CD8-positive, alpha-beta memory T cell (primary cell): ENCODE data around the gene KRTAP10-12. TPM values are rescaled to one million over a fixed set of nuclear protein-coding genes. Genes with fewer than 3 reads are reported as not detected.
A peak's percentile ranks its signal among the peaks of the same experiment; 100 is the strongest.

ENCODE experiments used
- CTCF ChIA-PET: fragments of 350-600 bp; sonication (Branson Sonifier 250); formaldehyde crosslinking; loops from one replicate; lab custom pipeline; 2021; ENCODE audit warnings: antibody characterized with exemption; lab: Charles Lee
- POLR2A ChIA-PET: fragments of 350-600 bp; sonication (Branson Sonifier 250); formaldehyde crosslinking; loops from one replicate; lab custom pipeline; 2021; ENCODE audit warnings: antibody characterized with exemption; lab: Charles Lee
- DNase-seq, 5 donors: peaks; one replicate each; pipeline versions ENCODE4 v3.0.0 to v3.0.0-alpha.2; 2020 to 2022; ENCODE audit warnings: mixed read lengths in 1 of 5
- H3K27ac ChIP-seq: one replicate; pipeline ENCODE4 v1.7.0; 2013; ENCODE audit warnings: low read depth, mild to moderate bottlenecking, low read length, moderate library complexity
- H3K27me3 ChIP-seq: 2 replicates; pipeline ENCODE4 v1.7.0; 2013; ENCODE audit warnings: low read length, mild to moderate bottlenecking; ENCODE audit not compliant: insufficient read depth, poor library complexity, severe bottlenecking
- H3K36me3 ChIP-seq: 2 replicates; pipeline ENCODE4 v1.7.0; 2013; ENCODE audit warnings: mild to moderate bottlenecking, low read length, moderate library complexity; ENCODE audit not compliant: insufficient read depth
- H3K4me1 ChIP-seq: 2 replicates; pipeline ENCODE4 v1.7.0; 2013; ENCODE audit warnings: mild to moderate bottlenecking, low read length, moderate library complexity; ENCODE audit not compliant: insufficient read depth
- H3K4me3 ChIP-seq: 2 replicates; pipeline ENCODE4 v1.7.0; 2013; ENCODE audit warnings: mild to moderate bottlenecking, low read length
- H3K9me3 ChIP-seq: 2 replicates; pipeline ENCODE4 v1.7.0; 2013; ENCODE audit warnings: mild to moderate bottlenecking, low read length
- H3K27ac Mint-ChIP-seq, 8 donors: one replicate each; pipeline ENCODE4 v1.8.0; 2020 to 2021; ENCODE audit warnings: mixed read lengths in 8 of 8, mild to moderate bottlenecking in 6 of 8, inconsistent platforms in 3 of 8, moderate library complexity in 3 of 8
- H3K27me3 Mint-ChIP-seq, 2 donors: one replicate each; pipeline ENCODE4 v1.8.0; 2020 to 2021; ENCODE audit warnings: mixed read lengths in 2 of 2, mild to moderate bottlenecking in 1 of 2, moderate library complexity in 1 of 2
- H3K36me3 Mint-ChIP-seq, 3 donors: one replicate each; pipeline ENCODE4 v1.8.0; 2020 to 2021; ENCODE audit warnings: mixed read lengths in 3 of 3, inconsistent platforms in 1 of 3, mild to moderate bottlenecking in 1 of 3
- H3K4me1 Mint-ChIP-seq, 3 donors: one replicate each; pipeline ENCODE4 v1.8.0; 2020 to 2021; ENCODE audit warnings: mixed read lengths in 3 of 3, inconsistent platforms in 1 of 3, mild to moderate bottlenecking in 1 of 3
- H3K4me3 Mint-ChIP-seq, 7 donors: one replicate each; pipeline ENCODE4 v1.8.0; 2020 to 2021; ENCODE audit warnings: mixed read lengths in 7 of 7, mild to moderate bottlenecking in 6 of 7, moderate library complexity in 4 of 7, inconsistent platforms in 2 of 7
- H3K9me3 Mint-ChIP-seq, 5 donors: one replicate each; pipeline ENCODE4 v1.8.0; 2020 to 2022; ENCODE audit warnings: mixed read lengths in 5 of 5, mild to moderate bottlenecking in 3 of 5, moderate library complexity in 2 of 5, inconsistent platforms in 1 of 5
- polyA plus RNA-seq: library from polyadenylated mRNA; unstranded; fragments of 300-500 nt; fragmentation: Illumina TruSeq; gene quantifications from one replicate; pipeline ENCODE4 v1.2.3, GENCODE V29; 2021
- total RNA-seq, 2 experiments: library from RNA; stranded (reverse); gene quantifications; one replicate each; pipeline ENCODE4 v1.2.3, GENCODE V29; 2021

Gene KRTAP10-12
- total and polyA plus RNA-seq, 3 experiments from 2014 or later, result not detected

DNA sequence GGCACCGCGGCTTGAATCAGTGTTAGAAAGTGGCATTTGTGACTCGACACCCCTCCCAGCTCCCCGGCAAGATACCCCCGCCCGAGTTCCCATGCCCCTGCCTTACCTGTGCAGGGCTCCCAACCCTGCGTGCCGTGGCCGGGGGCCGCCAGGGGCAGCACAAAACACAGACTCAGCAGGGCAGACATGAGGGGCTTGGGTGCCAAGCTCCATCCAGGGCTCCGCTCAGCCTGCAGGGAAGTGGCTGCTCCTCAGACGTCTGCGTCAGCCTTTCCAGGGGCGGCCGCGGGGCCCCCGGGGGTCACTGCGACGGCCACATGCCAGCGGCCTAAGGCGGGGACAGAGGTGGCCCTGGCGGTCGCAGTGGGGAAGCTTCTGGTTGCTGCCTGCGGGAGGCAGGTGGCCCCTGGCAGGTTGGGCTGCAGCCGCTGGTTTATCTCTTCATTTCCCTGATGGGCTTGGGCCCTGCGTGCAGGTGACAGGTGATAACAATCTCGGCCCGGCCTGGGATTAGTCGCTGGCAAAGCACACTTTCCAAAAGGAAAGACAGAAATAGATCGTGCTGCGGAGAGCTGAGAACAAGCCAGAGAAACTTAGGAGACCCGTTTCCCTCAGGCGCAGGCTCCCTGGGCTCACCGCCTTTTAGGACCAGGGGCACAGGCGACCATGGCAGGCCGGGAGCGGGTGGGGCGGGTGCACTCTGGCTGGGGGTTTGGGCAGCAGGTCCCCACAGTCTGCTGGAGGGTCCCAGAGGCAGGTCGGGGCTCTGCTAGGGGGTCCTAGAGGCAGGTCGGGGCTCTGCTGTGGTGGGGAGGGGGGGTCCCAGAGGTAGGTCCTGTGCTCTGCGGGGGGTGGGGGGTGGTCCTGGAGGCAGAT is 14.6 kb downstream of the KRTAP10-12 start, which contains the start of gene TSPEAR:
Gene TSPEAR, minus strand, starts transcription at position 246 of the 876 bp plus-strand sequence. Its CDS starts 58 bp downstream, at position 188.
- no peak for DNase-seq
- Mint-ChIP-seq H3K27me3 (peaks cover 65 to 81% of the 10 kb centered on the region in 2 donors), H3K9me3 (peaks cover 0 to 4% (median 0%) of the 10 kb centered on the region in 5 donors), H3K36me3 (no peaks in the 10 kb centered on the region), H3K27ac (peak within 1 kb of the TSS in 3 of 8 donors; percentile 43 to 79 (median 67)), H3K4me1 (peaks cover 32 to 52% (median 44%) of the 10 kb centered on the region in 3 donors), H3K4me3 (peak within 1 kb of the TSS; percentile 34 to 79 (median 72))
- H3K4me1 ChIP-seq, result peaks cover 35% of the 10 kb centered on the region
- POLR2A ChIA-PET, result interaction anchor here (0.5 to 1.2 kb wide), 3 partner anchors 54 to 1773 kb away, joined by 3 to 5 read pairs (median 3); partner anchors contain the start of genes KRTAP12-3 and POFUT2
- H3K36me3 ChIP-seq, result no peaks in the 10 kb centered on the region
- no peaks in the 10 kb centered on the region for H3K9me3 ChIP-seq
- H3K27ac ChIP-seq, result no peak within 1 kb of the TSS
- H3K4me3 ChIP-seq, result no peak within 1 kb of the TSS
- H3K27me3 ChIP-seq, result peaks cover 63% of the 10 kb centered on the region
- CTCF ChIA-PET, result interaction anchor here (0.6 to 2.2 kb wide), 3 partner anchors 31 to 935 kb away, joined by 3 to 6 read pairs (median 3); no protein-coding TSS in a partner anchor

DNA sequence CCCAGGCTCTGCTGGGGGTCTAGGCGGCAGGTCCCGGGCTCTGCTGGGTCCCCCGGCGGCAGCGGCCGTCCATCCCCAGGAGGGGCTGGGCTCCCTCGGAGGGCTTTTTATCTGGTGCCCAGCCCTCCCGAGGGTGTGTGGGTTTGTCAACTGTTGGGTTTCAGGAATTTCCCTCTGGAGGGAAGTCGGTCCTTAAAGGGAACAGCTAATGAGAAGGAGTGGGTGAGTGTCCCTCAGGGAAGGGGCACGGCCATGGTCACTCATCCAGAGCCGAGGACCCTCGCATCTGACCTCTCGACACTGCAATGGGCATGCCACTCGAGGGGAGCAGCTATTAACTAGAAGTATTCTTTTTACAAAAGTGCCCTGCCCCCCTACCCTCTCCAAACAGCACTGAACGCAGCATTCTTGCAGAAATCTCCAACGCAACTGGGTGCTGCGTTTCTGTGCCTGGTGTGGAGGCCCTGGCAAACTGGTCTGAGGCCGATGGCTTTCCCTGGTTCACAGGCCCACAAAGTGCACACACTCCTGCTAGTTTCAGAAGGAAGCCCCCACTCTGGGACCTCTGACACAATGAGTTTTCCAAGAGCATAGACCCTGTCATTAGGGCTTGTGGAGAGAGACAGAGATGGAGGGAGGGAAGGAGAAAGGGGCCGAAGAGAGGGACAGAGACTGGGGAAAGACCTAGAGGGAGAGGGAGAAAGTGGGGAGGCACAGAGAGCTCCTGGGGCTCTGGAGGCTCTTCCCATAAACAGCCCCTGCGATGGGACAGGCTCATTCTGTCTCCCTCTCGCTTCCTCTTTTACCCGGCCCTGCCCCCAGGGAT is 15.4 kb downstream of the KRTAP10-12 start:
- POLR2A ChIA-PET, result no interaction called here
- no peak overlapping the region for H3K27ac Mint-ChIP-seq
- Histone ChIP-seq H3K4me1 (peaks cover 35% of the 10 kb centered on the region), H3K4me3 (no peak overlapping the region), H3K27ac (no peak overlapping the region), H3K9me3 (no peaks in the 10 kb centered on the region), H3K27me3 (peaks cover 58% of the 10 kb centered on the region), H3K36me3 (no peaks in the 10 kb centered on the region)
- peaks cover 60 to 79% of the 10 kb centered on the region in 2 donors for H3K27me3 Mint-ChIP-seq
- H3K9me3 Mint-ChIP-seq, result peaks cover 0 to 4% (median 0%) of the 10 kb centered on the region in 5 donors
- no peaks in the 10 kb centered on the region for H3K36me3 Mint-ChIP-seq
- CTCF ChIA-PET, result interaction anchor here (0.8 kb wide), 1 partner anchor 202 kb away, joined by 3 read pairs; no protein-coding TSS in a partner anchor
- DNase-seq, result peak in 1 of 5 donors; percentile 14
- H3K4me3 Mint-ChIP-seq, result peak overlapping the region in 1 of 7 donors; percentile 63
- peaks cover 31 to 52% (median 43%) of the 10 kb centered on the region in 3 donors for H3K4me1 Mint-ChIP-seq

DNA sequence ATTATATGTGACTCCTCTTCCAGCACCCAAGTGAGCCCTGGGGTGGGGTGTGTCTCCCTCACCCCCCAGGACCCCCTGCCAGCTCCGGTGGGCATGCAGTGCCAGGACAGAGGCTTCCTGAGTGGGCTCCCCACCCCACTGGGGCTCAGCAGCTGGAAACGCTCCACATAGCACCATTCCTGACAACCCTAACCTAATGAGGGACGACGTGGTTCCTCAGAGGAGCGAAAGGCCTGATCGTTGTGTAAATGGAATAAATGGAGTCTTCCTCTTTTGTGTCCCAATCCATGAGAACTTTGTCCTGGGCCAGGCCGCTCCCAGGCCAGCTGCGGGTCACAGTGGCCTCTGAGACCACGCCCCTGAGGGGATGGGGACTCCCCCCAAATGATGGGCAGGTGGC is 16.2 kb downstream of the KRTAP10-12 start:
- Mint-ChIP-seq H3K4me1 (peaks cover 29 to 46% (median 38%) of the 10 kb centered on the region in 3 donors), H3K27me3 (peaks cover 56 to 72% of the 10 kb centered on the region in 2 donors), H3K9me3 (peaks cover 0 to 4% (median 0%) of the 10 kb centered on the region in 5 donors), H3K4me3 (no peak overlapping the region), H3K27ac (no peak overlapping the region), H3K36me3 (no peaks in the 10 kb centered on the region)
- POLR2A ChIA-PET, result no interaction called here
- DNase-seq, result peak in 1 of 5 donors; percentile 25
- Histone ChIP-seq H3K4me1 (peaks cover 35% of the 10 kb centered on the region), H3K4me3 (no peak overlapping the region), H3K9me3 (no peaks in the 10 kb centered on the region), H3K27me3 (peaks cover 53% of the 10 kb centered on the region), H3K27ac (no peak overlapping the region), H3K36me3 (no peaks in the 10 kb centered on the region)
- CTCF ChIA-PET, result interaction anchor here (0.8 kb wide), 1 partner anchor 203 kb away, joined by 3 read pairs; no protein-coding TSS in a partner anchor

DNA sequence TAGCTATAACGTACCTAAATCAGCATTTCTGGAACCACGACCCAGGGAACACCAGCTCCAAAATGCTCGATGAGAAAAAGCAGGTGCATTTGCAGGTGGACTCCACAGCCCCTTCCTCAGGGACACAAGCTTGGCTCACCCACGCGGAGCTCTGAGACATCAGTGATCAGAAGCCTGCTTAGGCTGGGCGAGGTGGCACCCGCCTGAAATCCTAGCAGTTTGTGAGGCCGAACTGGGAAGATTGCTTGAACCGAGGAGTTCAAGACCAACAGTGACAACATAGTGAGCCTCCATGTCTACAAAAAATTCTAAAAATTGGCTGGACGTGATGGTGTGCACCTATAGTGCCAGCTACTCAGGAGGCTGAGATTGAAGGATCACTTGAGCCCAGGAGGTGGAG is 16.9 kb downstream of the KRTAP10-12 start:
- Mint-ChIP-seq H3K4me1 (peaks cover 26 to 39% (median 33%) of the 10 kb centered on the region in 3 donors), H3K36me3 (no peaks in the 10 kb centered on the region), H3K27ac (no peak overlapping the region), H3K4me3 (no peak overlapping the region), H3K27me3 (peaks cover 54 to 72% of the 10 kb centered on the region in 2 donors), H3K9me3 (peaks cover 0 to 4% (median 0%) of the 10 kb centered on the region in 5 donors)
- Histone ChIP-seq H3K27me3 (peaks cover 46% of the 10 kb centered on the region), H3K27ac (no peak overlapping the region), H3K9me3 (no peaks in the 10 kb centered on the region), H3K4me1 (peaks cover 29% of the 10 kb centered on the region), H3K36me3 (no peaks in the 10 kb centered on the region), H3K4me3 (no peak overlapping the region)
- ChIA-PET POLR2A (interaction anchor here (0.6 kb wide), 1 partner anchor 28 kb away, joined by 4 read pairs; no protein-coding TSS in a partner anchor), CTCF (no interaction called here)
- peak in 1 of 5 donors; percentile 20 for DNase-seq

DNA sequence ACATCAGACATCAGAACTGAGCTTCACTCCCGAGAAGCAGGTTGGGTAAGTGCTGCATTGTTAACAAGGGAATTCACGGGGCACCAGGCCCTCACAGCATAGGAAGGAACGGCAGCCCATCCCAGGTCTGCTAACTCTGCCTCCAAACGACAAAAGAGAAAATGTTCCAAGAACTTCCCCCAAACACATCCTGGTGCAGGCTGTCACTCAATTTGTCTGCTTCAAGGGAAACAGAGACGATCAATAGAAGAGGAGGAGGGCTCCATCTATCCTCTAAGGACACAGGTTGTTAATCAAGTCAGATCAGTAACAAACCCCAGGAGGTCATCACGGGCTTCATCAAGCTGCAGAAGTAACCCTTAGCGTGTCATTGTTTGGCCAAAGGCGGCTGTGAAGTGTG is 17.9 kb downstream of the KRTAP10-12 start:
- Histone ChIP-seq H3K9me3 (no peaks in the 10 kb centered on the region), H3K4me1 (peaks cover 18% of the 10 kb centered on the region), H3K27me3 (peaks cover 37% of the 10 kb centered on the region), H3K27ac (no peak overlapping the region), H3K4me3 (no peak overlapping the region), H3K36me3 (no peaks in the 10 kb centered on the region)
- POLR2A ChIA-PET, result no interaction called here
- Mint-ChIP-seq H3K27me3 (peaks cover 54 to 72% of the 10 kb centered on the region in 2 donors), H3K27ac (no peak overlapping the region), H3K36me3 (no peaks in the 10 kb centered on the region), H3K4me3 (no peak overlapping the region), H3K9me3 (peaks cover 0 to 4% (median 0%) of the 10 kb centered on the region in 5 donors), H3K4me1 (peaks cover 18 to 29% (median 24%) of the 10 kb centered on the region in 3 donors)
- CTCF ChIA-PET, result no interaction called here
- no peak for DNase-seq

DNA sequence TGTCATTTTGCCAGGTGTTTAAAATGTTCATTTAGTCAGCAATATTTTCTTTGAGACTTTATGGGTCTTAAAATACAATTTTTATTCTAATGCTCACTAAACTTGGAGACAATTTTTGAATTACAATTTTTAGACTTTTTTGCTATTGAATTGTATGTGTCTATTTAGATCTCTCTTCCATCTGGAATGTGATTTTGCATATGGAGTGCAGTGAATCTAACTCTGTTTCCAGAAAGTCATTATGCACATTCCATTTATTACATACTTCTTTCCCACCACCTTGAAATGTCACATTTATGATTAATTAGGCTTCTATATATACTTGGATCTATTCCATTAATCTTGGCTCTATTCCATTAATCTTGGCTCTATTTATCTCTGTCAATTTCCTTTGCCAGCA is 20.0 kb downstream of the KRTAP10-12 start:
- CTCF ChIA-PET, result no interaction called here

DNA sequence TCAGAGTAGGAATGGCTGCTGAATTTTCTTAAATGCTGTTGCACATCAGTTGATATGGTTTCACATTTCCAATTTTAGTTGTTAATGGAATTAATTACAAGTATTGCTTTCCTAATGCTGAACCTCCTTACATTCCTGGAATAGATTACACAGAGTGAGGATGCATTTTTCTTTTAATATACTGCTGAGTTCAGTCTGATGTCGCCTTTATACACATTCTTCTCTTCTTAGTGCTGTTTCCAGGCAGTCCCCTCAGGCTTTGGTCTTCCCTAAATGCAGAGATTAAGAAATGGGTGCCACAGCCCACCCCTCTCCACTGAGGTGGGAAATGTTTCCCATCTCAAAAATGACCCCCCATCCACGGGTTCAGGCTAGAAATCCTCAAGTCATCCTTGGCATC is 21.1 kb downstream of the KRTAP10-12 start:
- Histone ChIP-seq H3K27me3 (peaks cover 17% of the 10 kb centered on the region), H3K27ac (no peak overlapping the region), H3K9me3 (no peaks in the 10 kb centered on the region), H3K36me3 (no peaks in the 10 kb centered on the region), H3K4me3 (no peak overlapping the region), H3K4me1 (peaks cover 6% of the 10 kb centered on the region)
- no peak for DNase-seq
- Mint-ChIP-seq H3K27ac (no peak overlapping the region), H3K4me3 (no peak overlapping the region), H3K27me3 (peaks cover 41 to 62% of the 10 kb centered on the region in 2 donors), H3K9me3 (peaks cover 0 to 2% (median 0%) of the 10 kb centered on the region in 5 donors), H3K4me1 (peaks cover 13 to 14% (median 13%) of the 10 kb centered on the region in 3 donors), H3K36me3 (no peaks in the 10 kb centered on the region)
- ChIA-PET CTCF (no interaction called here), POLR2A (no interaction called here)

More for the DNA sequence above, 20.0 kb downstream of the KRTAP10-12 start:
- Mint-ChIP-seq H3K4me1 (peaks cover 5 to 11% (median 6%) of the 10 kb centered on the region in 3 donors), H3K4me3 (no peak overlapping the region), H3K9me3 (peaks cover 0 to 2% (median 0%) of the 10 kb centered on the region in 5 donors), H3K36me3 (no peaks in the 10 kb centered on the region), H3K27ac (peak overlapping the region in 1 of 8 donors; percentile 7), H3K27me3 (peaks cover 44 to 63% of the 10 kb centered on the region in 2 donors)
- H3K4me1 ChIP-seq, result no peaks in the 10 kb centered on the region
- no peak overlapping the region for H3K27ac ChIP-seq
- no peaks in the 10 kb centered on the region for H3K9me3 ChIP-seq
- POLR2A ChIA-PET, result no interaction called here
- H3K4me3 ChIP-seq, result no peak overlapping the region
- no peak for DNase-seq
- no peaks in the 10 kb centered on the region for H3K36me3 ChIP-seq
- peaks cover 18% of the 10 kb centered on the region for H3K27me3 ChIP-seq
